ENCODE data around the gene PEX16.
A peak's percentile ranks its signal among the peaks of the same experiment; 100 is the strongest.

PEX16 gene

DNA sequence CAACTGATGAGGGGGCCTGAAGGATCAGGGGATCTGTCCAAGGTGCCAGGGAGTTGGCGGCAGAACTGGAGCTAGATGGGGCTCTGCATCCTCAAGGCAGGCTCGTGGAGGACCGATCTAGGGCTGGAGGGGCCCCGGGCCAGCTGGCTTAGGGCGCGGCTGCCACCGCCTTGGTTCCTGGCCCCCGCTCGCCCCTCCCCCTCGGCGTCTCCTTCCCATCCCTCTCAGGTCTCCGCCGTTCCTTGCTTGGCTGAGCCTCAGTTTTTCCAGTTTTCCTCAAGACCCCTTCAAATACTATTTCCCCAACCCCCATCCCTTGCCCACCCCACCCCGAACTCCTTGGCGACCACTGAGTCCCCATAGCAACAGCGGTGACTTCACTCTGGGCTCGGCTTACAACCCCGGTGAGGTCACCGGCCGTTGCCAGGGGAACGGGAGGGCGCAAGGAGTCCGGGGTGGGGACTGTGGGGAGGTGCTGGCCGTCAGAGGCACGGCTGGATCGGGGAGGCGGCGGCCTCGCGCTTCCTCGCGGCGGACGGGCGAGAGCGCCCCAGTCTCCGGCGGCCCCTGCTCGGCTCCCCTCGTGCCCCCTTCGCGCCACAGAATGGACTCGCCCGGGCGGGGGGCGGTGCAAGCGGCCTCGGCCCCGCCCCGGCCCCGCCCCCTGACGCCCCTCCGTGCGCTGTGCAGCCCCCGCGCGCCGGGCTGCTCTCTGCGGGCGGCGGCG is 18.1 kb downstream of the PEX16 start:
- H3K9me3 Mint-ChIP-seq = no peaks in the 10 kb centered on the region
- H3K36me3 Mint-ChIP-seq = no peaks in the 10 kb centered on the region
- DNase-seq (ENCODE audit: low spot score in 2 of 2) (peak; percentile 57 to 87), ATAC-seq (peak; percentile 86)
- peaks cover 7% of the 10 kb centered on the region for H3K4me1 Mint-ChIP-seq
- peak overlapping the region; percentile 68 for H3K27ac Mint-ChIP-seq
- H3K4me3 Mint-ChIP-seq = peak overlapping the region; percentile 58

DNA sequence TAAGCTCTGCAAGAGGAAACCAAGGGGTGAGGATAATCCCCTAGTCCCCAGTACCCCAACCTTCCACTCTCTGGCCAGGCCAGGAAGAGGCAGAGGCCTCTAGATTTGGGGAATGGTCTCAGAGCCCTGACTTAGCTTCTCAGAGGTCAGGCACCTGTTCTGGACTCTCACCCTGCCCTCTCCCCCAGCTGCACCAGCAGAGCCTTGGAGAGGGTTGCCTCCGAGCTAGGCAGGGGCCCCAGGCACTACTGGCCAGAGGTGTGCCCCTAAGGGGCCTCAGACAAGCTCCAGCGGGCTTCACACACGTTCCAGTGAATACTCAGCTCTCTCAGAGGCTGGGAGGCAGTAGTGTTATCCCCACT is 18.6 kb downstream of the PEX16 start:
- H3K27ac Mint-ChIP-seq = peak overlapping the region; percentile 68
- peaks cover 7% of the 10 kb centered on the region for H3K4me1 Mint-ChIP-seq
- H3K9me3 Mint-ChIP-seq = no peaks in the 10 kb centered on the region
- DNase-seq (ENCODE audit: low spot score in 2 of 2) = no peak
- H3K36me3 Mint-ChIP-seq = no peaks in the 10 kb centered on the region
- H3K4me3 Mint-ChIP-seq = peak overlapping the region; percentile 58
- ATAC-seq = no peak

DNA sequence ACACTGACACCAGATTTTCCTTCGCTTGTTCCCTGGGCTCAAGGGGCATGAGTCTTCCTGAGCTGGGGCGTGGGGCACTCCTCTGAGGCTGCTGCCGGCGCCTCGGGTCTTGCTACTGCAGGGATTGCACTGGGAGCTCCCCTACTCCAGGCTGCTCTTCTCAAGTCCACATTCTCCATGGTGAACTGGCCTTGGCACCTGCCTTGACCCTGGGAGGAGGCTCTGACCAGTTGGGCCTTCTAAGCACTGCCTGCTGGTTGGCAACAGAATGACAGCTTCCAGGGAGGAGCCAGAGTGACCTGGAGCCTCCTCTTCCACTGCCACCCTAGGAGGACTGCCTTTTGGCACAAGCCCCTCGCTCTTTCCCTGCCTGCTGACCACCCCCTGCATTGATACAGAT is 20.1 kb downstream of the PEX16 start:
- Mint-ChIP-seq H3K9me3 (no peaks in the 10 kb centered on the region), H3K36me3 (no peaks in the 10 kb centered on the region), H3K27ac (no peak overlapping the region), H3K4me1 (peaks cover 7% of the 10 kb centered on the region), H3K4me3 (peak overlapping the region; percentile 14)
- no peak for ATAC-seq
- no peak for DNase-seq (ENCODE audit: low spot score in 2 of 2)

DNA sequence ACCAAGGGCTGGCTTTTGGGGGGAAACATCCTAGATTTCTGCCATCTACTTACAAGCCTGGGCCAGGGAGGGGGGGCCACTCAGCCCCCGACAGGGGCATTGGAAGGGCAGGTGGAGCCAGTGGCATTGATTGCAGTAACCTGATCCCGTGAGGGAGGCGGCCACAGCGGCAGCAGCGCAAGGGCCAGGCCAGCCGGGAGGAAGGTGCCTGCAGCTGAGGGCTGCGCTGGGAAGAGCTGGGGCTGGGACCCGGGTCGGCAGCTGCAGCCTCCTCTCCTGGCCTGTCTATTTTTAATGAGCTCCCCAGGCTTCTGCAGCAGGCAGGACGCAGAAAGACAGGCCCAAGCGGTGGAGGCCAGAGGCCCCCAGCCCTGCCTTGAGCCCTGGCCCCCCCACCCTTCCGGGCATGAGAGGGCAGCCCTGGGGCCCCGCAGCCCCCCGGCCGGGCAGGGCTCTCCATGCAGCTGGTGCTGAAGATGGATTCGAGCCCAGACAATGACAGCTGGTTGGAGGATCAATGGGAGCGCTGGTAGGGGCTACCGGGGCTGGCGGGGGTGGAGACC is 21.2 kb downstream of the PEX16 start:
- no peaks in the 10 kb centered on the region for H3K36me3 Mint-ChIP-seq

DNA sequence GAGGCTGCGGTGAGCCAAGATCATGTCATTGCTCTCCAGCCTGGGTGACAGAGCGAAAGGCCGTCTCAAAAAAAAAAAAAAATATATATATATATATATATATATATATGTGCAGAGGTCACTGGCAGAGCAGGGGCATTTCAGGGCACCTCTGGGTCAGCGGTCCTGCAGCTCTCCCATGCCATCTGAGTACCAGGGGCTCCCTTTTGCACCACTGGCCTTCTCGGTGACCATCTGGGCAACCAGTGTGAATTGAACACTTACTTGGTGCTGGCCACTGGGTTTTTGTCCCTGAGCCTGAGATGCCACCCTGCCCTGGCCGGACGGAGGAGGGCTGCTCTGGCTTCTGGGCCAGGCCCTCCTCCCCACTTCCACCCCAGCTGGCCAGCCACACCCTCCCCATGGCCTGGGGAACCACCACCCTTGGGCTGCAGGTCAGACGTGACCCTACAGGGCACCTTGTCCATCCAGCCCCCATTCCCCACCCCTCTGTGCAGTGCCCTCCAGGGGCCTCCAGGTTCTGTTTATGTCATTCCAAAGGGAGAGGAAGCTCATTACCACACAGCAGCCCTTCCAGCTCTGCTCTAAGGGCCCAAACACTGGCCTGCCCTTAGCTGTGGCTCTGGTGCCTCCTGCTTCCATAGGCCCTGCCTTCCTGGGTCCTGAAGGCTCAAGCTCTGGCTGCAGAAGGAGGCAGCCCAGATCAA is 22.0 kb downstream of the PEX16 start:
- Mint-ChIP-seq H3K4me3 (no peak overlapping the region), H3K27ac (no peak overlapping the region)
- no peak for ATAC-seq

More for the DNA sequence above, 21.2 kb downstream of the PEX16 start:
- no peak for DNase-seq (ENCODE audit: low spot score in 2 of 2)
- Mint-ChIP-seq H3K27ac (no peak overlapping the region), H3K9me3 (no peaks in the 10 kb centered on the region), H3K4me1 (peaks cover 7% of the 10 kb centered on the region), H3K4me3 (no peak overlapping the region)
- no peak for ATAC-seq

DNA sequence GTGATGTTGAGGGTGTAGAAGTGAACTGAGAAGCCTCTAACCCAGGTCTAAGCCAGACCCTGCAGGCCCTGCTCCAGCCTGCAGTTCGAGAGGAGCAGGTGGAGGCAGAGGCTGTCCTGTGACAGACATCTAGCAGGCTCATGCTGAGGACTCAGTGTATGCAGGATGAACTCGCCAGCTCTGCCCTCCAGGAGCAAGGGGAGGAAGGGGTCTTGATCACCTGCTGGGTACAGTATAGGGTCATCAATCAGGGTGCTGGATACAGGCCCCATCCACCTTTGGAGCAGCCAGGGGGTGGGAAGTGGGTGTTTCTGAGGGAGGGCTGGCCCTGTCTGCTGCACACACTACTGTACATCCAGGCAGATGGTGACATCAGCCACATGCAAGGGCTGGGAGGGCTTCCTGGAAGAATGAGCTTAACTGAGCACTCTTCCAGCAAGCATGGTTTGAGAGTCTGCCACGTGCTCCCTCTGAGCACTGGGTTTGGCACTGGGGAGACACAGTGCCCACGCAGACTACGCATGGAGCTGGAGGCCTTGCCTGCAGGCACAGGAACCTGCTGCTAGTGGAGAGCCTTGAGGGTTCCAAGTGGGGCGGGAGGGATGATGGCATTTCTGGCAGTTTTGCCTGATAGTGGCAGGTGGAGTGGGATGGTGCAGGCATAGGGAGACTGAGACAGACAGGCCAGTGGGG is 23.0 kb downstream of the PEX16 start:
- Mint-ChIP-seq H3K4me3 (no peak overlapping the region), H3K27ac (no peak overlapping the region), H3K4me1 (no peaks in the 10 kb centered on the region), H3K9me3 (no peaks in the 10 kb centered on the region), H3K36me3 (no peaks in the 10 kb centered on the region)
- no peak for ATAC-seq
- DNase-seq (ENCODE audit: low spot score in 2 of 2) = no peak

More for the DNA sequence above, 22.0 kb downstream of the PEX16 start:
- DNase-seq (ENCODE audit: low spot score in 2 of 2) = no peak
- no peaks in the 10 kb centered on the region for H3K9me3 Mint-ChIP-seq
- H3K4me1 Mint-ChIP-seq = peaks cover 4% of the 10 kb centered on the region
- H3K36me3 Mint-ChIP-seq = no peaks in the 10 kb centered on the region

DNA sequence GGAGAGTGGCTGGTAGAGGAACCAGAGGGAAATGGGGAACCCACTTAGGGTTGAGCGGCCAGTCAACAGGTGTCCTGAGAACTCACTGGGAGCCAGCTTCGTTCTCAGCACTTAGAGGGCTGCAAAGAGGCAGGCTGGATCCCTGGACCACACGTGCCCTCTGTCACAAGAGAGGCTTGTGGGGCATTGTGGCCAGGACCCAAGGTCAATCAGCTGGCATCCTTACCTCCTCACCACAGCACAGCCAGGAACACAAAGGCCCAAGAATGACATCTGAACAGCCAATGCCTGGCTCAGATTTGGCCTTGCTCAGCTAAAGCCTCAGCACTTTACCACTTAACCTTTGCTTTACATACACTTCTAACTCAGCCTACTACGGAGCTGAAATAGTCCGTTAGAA is 24.8 kb downstream of the PEX16 start:
- no peaks in the 10 kb centered on the region for H3K4me1 Mint-ChIP-seq

DNA sequence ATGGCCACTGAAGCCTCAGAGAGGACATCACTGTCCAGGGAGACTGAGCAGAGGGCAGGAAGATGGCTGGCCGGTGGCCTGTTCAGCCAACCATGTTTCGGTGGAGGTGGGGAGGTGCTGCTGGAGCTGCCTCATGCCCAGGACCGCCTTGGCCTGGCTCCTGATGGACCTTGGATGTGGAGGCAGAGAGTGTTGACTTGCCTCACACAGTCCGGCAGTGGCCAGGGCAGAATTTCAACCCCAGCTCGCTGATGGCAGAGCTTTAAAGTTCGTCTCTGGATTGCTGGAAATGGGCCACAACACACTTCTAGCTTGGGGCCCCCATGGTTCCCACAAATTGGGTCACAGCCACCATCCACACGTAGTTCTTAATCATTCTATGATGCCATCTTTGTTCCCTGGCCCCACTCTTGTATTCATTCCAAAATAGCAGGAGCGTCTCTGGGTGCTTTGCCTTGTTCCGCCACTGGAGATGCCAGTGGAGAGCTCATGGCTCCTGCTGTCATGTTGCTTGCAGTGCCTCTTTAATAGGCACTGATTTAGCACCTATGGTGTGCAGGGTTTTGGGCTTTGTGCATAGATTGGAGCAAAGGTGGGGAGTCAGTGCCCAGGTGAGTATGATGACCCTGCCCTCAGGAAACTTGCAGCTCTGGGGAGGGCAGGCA is 26.7 kb downstream of the PEX16 start:
- ATAC-seq (no peak), DNase-seq (ENCODE audit: low spot score in 2 of 2) (no peak)
- Mint-ChIP-seq H3K4me3 (no peak overlapping the region), H3K9me3 (no peaks in the 10 kb centered on the region), H3K27ac (no peak overlapping the region), H3K4me1 (no peaks in the 10 kb centered on the region), H3K36me3 (no peaks in the 10 kb centered on the region)

More for the DNA sequence above, 24.8 kb downstream of the PEX16 start:
- no peak overlapping the region for H3K27ac Mint-ChIP-seq
- no peak overlapping the region for H3K4me3 Mint-ChIP-seq
- ATAC-seq (no peak), DNase-seq (ENCODE audit: low spot score in 2 of 2) (no peak)
- no peaks in the 10 kb centered on the region for H3K9me3 Mint-ChIP-seq
- H3K36me3 Mint-ChIP-seq = no peaks in the 10 kb centered on the region

DNA sequence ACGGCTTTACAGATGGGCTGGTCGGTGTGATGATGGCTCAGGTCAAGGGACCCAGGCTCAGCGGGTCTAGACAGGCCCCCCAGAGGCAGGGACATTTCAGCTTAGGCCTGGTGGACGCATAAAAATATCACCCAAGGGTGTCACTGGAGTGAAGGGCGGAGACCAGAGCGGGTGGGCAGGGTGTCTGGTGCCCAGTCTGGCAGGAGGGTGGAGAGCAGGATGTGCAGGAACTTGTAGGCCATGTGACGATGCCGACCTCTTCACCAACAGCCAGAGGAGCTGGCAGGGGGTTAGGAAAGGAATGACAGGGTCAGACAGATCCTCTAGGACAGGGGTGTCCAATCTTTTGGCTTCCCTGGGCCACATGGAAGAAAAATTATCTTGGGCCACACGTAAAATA is 27.7 kb downstream of the PEX16 start:
- Mint-ChIP-seq H3K4me1 (peaks cover 5% of the 10 kb centered on the region), H3K36me3 (peaks cover 2% of the 10 kb centered on the region), H3K4me3 (no peak overlapping the region), H3K9me3 (no peaks in the 10 kb centered on the region), H3K27ac (peak overlapping the region; percentile 50)
- no peak for DNase-seq (ENCODE audit: low spot score in 2 of 2)
- no peak for ATAC-seq

DNA sequence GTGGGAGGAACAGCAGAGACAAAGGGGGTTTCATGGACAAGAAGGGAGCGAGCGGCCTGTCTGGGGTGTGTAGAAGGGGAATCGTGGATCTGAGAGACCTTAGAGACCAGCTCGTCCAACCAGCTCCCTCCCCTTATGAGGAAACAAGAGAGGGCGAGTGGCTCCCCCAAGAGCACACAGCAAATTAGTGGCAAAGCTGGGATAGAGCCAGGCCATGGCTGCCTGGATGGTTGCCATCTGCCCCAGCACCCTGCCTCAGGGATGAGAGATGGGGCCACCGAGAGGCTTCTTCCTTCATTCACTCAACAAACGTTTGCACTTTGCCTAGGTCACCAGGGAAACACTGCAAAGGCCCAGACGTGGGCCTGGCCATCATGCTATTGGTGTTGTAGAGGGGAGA is 28.1 kb downstream of the PEX16 start:
- H3K4me1 Mint-ChIP-seq = peaks cover 9% of the 10 kb centered on the region
- no peak for ATAC-seq
- no peak overlapping the region for H3K27ac Mint-ChIP-seq
- H3K4me3 Mint-ChIP-seq = no peak overlapping the region
- no peaks in the 10 kb centered on the region for H3K9me3 Mint-ChIP-seq
- peaks cover 6% of the 10 kb centered on the region for H3K36me3 Mint-ChIP-seq
- DNase-seq (ENCODE audit: low spot score in 2 of 2) = no peak

DNA sequence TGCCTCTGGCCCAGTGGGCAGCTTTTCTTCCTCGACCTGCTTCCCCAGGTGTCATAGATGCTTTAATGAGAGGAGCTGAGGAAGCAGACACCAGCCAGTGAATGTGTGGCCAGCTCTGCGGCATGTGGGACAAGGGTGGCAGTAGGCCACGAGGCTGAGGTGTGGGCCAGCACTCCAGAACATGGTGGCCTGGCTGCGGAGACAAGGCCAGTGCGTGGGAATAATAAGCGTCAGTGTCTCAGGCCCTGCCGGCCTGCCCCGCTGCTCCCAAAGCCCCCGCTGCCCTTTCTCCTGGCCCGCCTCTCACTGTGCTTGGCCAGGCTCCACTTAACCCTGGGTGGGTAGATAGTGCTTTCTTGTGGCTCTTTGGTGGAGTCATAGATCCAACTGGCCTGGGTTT is 30.1 kb downstream of the PEX16 start:
- Mint-ChIP-seq H3K36me3 (peaks cover 9% of the 10 kb centered on the region), H3K4me1 (peaks cover 18% of the 10 kb centered on the region), H3K4me3 (peak overlapping the region; percentile 9), H3K27ac (no peak overlapping the region), H3K9me3 (no peaks in the 10 kb centered on the region)
- DNase-seq (ENCODE audit: low spot score in 2 of 2) = no peak
- no peak for ATAC-seq

DNA sequence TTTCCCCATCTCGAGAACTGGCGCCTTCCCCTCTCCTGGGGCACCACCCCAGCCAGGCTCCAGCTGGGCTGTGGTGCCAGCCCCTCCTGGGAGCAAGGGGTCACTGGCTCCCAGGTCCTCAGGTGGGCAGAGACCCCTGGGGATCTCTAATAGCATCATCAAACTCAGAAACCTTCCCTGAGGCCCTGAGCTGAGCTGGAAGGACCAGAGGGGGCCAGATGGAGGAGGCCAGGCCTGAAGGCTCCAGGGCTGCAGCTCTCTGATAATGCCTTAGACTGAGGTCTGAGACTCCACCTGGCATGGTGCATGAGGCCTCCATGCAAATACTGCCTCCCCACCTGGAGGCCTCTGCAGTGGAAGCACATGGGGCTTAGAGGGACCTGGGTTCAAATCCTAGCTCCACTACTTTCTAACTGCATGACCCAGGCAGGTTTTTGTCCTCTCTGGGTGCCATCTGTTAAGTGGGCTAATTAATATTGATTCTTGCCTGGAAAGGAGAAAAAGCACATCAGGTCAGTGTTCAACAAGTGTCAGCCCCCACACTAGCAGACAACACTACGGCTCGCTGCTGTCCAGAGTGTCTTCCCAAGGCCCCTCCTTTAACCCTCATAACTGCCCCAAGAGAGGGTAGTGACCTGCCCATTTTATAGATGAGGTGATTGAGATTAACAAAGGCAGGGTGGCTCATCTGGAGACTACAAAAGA is 30.7 kb downstream of the PEX16 start:
- Mint-ChIP-seq H3K27ac (no peak overlapping the region), H3K36me3 (peaks cover 9% of the 10 kb centered on the region), H3K4me1 (peaks cover 18% of the 10 kb centered on the region), H3K9me3 (no peaks in the 10 kb centered on the region), H3K4me3 (peak overlapping the region; percentile 9)
- ATAC-seq (no peak), DNase-seq (ENCODE audit: low spot score in 2 of 2) (no peak)

DNA sequence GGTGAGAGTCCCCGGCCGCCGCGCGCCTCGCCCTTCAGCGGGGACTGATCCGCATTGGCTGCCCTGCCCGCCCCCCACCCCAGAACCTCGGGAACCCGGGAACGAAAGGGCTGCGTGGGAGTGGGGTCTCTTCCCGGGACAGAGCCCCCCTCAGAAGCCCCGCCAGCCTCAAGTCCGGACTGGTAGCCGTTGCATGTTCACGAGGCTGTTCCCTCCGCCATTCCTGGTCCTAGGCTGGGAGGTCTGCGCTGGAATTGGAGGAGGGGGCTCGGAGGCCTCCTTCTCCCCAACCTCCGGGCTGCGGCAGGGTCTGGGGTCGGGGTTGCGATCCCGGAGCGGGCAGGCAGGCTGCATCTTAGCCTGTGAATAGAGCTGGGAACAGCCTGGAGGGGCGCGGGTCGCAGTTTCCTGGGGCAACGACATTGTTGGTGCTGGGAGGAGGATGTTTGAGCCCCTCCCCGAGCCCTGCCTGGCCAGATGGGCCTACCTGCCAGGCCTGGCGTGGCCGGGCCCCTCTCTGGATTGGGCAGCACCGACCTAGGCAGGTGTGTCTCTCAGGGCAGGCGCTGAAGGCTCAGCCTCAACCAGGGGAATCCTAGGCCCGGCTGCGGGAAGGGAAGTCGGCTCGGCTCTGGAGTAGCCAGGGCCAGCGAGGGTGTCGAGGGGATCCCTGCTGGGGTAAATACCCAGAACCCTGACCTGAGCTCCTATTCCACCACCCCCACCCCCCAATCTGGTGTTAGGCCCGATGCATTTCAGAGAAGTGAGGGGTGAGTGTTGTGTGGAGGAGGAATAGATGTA is 31.6 kb downstream of the PEX16 start:
- Mint-ChIP-seq H3K27ac (no peak overlapping the region), H3K9me3 (no peaks in the 10 kb centered on the region), H3K4me3 (peak overlapping the region; percentile 43), H3K36me3 (peaks cover 9% of the 10 kb centered on the region), H3K4me1 (peaks cover 18% of the 10 kb centered on the region)
- no peak for DNase-seq (ENCODE audit: low spot score in 2 of 2)
- no peak for ATAC-seq

All from stimulated activated effector memory CD8-positive, alpha-beta T cell treated with anti-CD3 and anti-CD28 coated beads, Interleukin-12 subunit alpha, Interleukin-12 subunit beta, amount 100 ng/mL, for 72 hours (primary cell).